SK-N-MC (cell line): ENCODE measurements around the gene CYB561.
"Not testable (repeated sequence)": the region's sequence is repeated elsewhere in the genome, so short reads cannot be mapped to it uniquely, and the experiment has no call there.

ENCODE experiments used
- EZH2 ChIP-seq: fragments of 200-600 bp; sonication (generic); IDR thresholded peaks from one replicate; pipeline ENCODE4 v1.6.1; 2017; ENCODE audit warnings: antibody characterized with exemption
- POLR2AphosphoS5 ChIP-seq: IDR thresholded peaks from 2 replicates; pipeline ENCODE4 v1.6.1; 2012; ENCODE audit warnings: mild to moderate bottlenecking, low read depth, low read length, borderline replicate concordance

- TF ChIP-seq POLR2AphosphoS5, EZH2: not testable (repeated sequence)
Measured at GRCh38 chr17:63454357-63454756, 8.3 kb upstream of the CYB561 start.
